Cardiac muscle cell (in vitro differentiated cells and primary cell): Measurements from ENCODE around the gene CCAR1. TPM values are rescaled to one million over a fixed set of nuclear protein-coding genes. Genes with fewer than 3 reads are reported as not detected.

ENCODE experiments used
- DNase-seq, 2 donors: peaks; one replicate each; pipeline versions ENCODE4 v3.0.0 to v3.0.0-alpha.2; 2010 to 2017; ENCODE audit warnings: low read depth in 1 of 2, low spot score in 1 of 2
- H3K27ac ChIP-seq: fragments of 200-600 bp; sonication (generic); 2 replicates; pipeline ENCODE4 v1.5.1; 2016
- H3K27me3 ChIP-seq: fragments of 200-600 bp; sonication (generic); 2 replicates; pipeline ENCODE4 v1.6.0; 2016; ENCODE audit warnings: control low read depth
- H3K36me3 ChIP-seq: fragments of 200-600 bp; sonication (generic); 2 replicates; pipeline ENCODE4 v1.5.1; 2016; ENCODE audit warnings: control low read depth
- H3K4me1 ChIP-seq: fragments of 200-600 bp; sonication (generic); 2 replicates; pipeline ENCODE4 v1.8.1; 2017; ENCODE audit warnings: low read depth, mild to moderate bottlenecking, mixed run types
- H3K4me3 ChIP-seq: fragments of 200-600 bp; sonication (generic); 2 replicates; pipeline ENCODE4 v1.5.1; 2016; ENCODE audit warnings: mild to moderate bottlenecking
- H3K9me3 ChIP-seq: fragments of 200-600 bp; sonication (generic); 2 replicates; pipeline ENCODE4 v1.5.1; 2017; ENCODE audit warnings: low read depth, mild to moderate bottlenecking, control low read depth
- CTCF ChIP-seq: IDR thresholded peaks from 2 replicates; pipeline ENCODE4 v1.5.1; 2012; ENCODE audit warnings: low read depth, mild to moderate bottlenecking, low read length
- polyA plus RNA-seq: library from polyadenylated mRNA; unstranded; fragments of >200 nt; fragmentation: Nextera tagmentation; extraction: Ambion mirVana; gene quantifications from 2 replicates; pipeline ENCODE4 v1.2.1, GENCODE V29; 2016
- total RNA-seq: library from RNA; depleted of rRNA; stranded (reverse); fragments of >200 nt; gene quantifications from 2 replicates; pipeline ENCODE4 v1.2.3, GENCODE V29; 2016

The CCAR1 gene
- total and polyA plus RNA-seq, 2 experiments from 2014 or later, result 63.8 to 85.7 TPM

- no peak overlapping the region for H3K4me3 ChIP-seq
- no peaks in the 10 kb centered on the region for H3K9me3 ChIP-seq
- peaks cover 65% of the 10 kb centered on the region for H3K36me3 ChIP-seq
- TF ChIP-seq CTCF, result no peak
- no peaks in the 10 kb centered on the region for H3K27me3 ChIP-seq
- H3K27ac ChIP-seq, result peak overlapping the region; percentile 68
- no peak for DNase-seq
- no peaks in the 10 kb centered on the region for H3K4me1 ChIP-seq
Observed at GRCh38 chr10:68781613-68782574, 60.9 kb downstream of the CCAR1 start.

DNA sequence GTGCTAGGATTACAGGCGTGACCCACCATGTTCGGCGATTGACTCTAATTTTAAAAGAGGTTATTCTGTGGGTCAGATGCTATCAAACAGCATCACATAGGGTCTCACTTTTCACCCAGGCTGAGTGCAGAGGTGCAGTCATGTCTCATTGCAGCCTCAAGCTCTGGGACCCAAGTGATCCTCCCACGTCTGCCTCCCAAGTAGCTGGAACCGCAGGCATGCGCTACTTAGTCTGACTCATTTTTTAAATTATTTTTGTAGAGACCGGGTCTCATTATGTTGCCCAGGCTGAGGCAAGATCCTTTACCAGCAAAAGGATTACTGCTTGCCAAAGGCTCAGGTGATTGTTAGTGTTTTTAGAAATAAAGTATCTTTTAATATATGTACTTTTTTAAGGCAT lies 63.4 kb downstream of the CCAR1 start:
- H3K27ac ChIP-seq, result no peak overlapping the region
- no peaks in the 10 kb centered on the region for H3K9me3 ChIP-seq
- peak in 1 of 2 donors; percentile 16 for DNase-seq
- no peak overlapping the region for H3K4me3 ChIP-seq
- peaks cover 68% of the 10 kb centered on the region for H3K36me3 ChIP-seq
- TF ChIP-seq CTCF, result no peak
- H3K27me3 ChIP-seq, result no peaks in the 10 kb centered on the region
- no peaks in the 10 kb centered on the region for H3K4me1 ChIP-seq

DNA sequence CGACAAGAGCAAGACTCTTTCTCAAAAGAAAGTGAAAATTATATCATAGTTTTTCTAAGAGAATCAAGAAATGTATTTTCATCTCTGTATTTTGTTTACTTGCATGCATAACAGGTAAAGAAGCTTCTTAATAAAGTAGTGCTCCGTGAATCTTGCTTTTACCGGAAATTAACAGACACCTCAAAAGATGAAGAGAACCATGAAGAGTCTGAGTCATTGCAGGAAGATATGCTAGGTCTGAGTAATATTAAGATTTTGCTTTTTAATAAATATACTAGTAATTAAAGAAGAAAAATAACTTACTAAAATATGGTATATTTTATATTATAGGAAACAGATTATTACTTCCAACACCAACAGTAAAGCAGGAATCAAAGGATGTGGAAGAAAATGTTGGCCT lies 66.8 kb downstream of the CCAR1 start:
- Histone ChIP-seq H3K36me3 (peaks cover 78% of the 10 kb centered on the region), H3K4me1 (no peaks in the 10 kb centered on the region), H3K9me3 (no peaks in the 10 kb centered on the region), H3K4me3 (no peak overlapping the region), H3K27ac (no peak overlapping the region), H3K27me3 (no peaks in the 10 kb centered on the region)
- TF ChIP-seq CTCF, result no peak
- no peak for DNase-seq

- H3K4me3 ChIP-seq, result no peak overlapping the region
- TF ChIP-seq CTCF, result no peak
- peaks cover 74% of the 10 kb centered on the region for H3K36me3 ChIP-seq
- no peak overlapping the region for H3K27ac ChIP-seq
- H3K27me3 ChIP-seq, result no peaks in the 10 kb centered on the region
- no peaks in the 10 kb centered on the region for H3K4me1 ChIP-seq
- H3K9me3 ChIP-seq, result no peaks in the 10 kb centered on the region
- no peak for DNase-seq
Observed at GRCh38 chr10:68790476-68790875, 69.4 kb downstream of the CCAR1 start.

GRCh38 chr10:68792115-68792514 lies 71.1 kb downstream of the CCAR1 start:
- no peaks in the 10 kb centered on the region for H3K4me1 ChIP-seq
- no peaks in the 10 kb centered on the region for H3K27me3 ChIP-seq
- TF ChIP-seq CTCF, result peak; percentile 26
- peak in 1 of 2 donors; percentile 29 for DNase-seq
- no peak overlapping the region for H3K4me3 ChIP-seq
- no peak overlapping the region for H3K27ac ChIP-seq
- no peaks in the 10 kb centered on the region for H3K9me3 ChIP-seq
- H3K36me3 ChIP-seq, result peaks cover 64% of the 10 kb centered on the region
